GM12878 (cell line): ENCODE data around the gene TXNRD1. TPM values are rescaled to one million over a fixed set of nuclear protein-coding genes. Genes with fewer than 3 reads are reported as not detected.

ENCODE experiments used
- ATAC-seq: fragments of 200-7000 bp; cut with Tn5 transposase; 3 replicates; pipeline ENCODE4 v1.9.1; 2020; ENCODE audit warnings: mild to moderate bottlenecking, moderate library complexity
- BruUV-seq: library from RNA; stranded (reverse); fragments of 400-500 nt; replicated peaks from 2 replicates; lab custom pipeline; 2021; lab: Mats Ljungman, UMichigan
- CTCF ChIA-PET: fragments of 300-600 bp; sonication (Branson Sonifier 250); formaldehyde crosslinking; extraction: SDS; loops from one replicate; lab custom pipeline; 2021; ENCODE audit warnings: inconsistent platforms; lab: Yijun Ruan, JAX
- POLR2A ChIA-PET: fragments of 350-600 bp; formaldehyde crosslinking; extraction: SDS; loops from one replicate; lab custom pipeline; 2021; ENCODE audit warnings: inconsistent platforms; lab: Charles Lee
- RAD21 ChIA-PET: fragments of 300-600 bp; sonication (Branson Sonifier 250); formaldehyde crosslinking; loops from one replicate; lab custom pipeline; 2023; ENCODE audit warnings: antibody characterized with exemption; ENCODE audit not compliant: unreplicated experiment; lab: Charles Lee
- SMC1A ChIA-PET: fragments of 300-600 bp; sonication (Branson Sonifier 250); formaldehyde crosslinking; loops from one replicate; lab custom pipeline; 2023; ENCODE audit not compliant: unreplicated experiment, uncharacterized antibody; lab: Charles Lee
- DNase-seq: peaks from one replicate; pipeline ENCODE4 v3.0.0-alpha.2; 2011; ENCODE audit warnings: low read depth, low spot score
- FAIRE-seq: peaks from 3 replicates; lab custom pipeline; 2011; peaks lifted over from hg19 to GRCh38; lab: Jason Lieb, UNC
- H2AFZ ChIP-seq: 2 replicates; pipeline ENCODE4 v1.6.0; 2011; ENCODE audit warnings: low read depth, low read length, control low read depth; ENCODE audit not compliant: control insufficient read depth
- H3K27ac ChIP-seq: 2 replicates; pipeline ENCODE4 v1.5.1; 2011; ENCODE audit warnings: control low read depth; ENCODE audit not compliant: control insufficient read depth, insufficient read depth
- H3K27me3 ChIP-seq, 2 experiments: replicated peaks in 1 of 2; 2 replicates each; pipeline versions ENCODE4 v1.6.0 to v1.6.1; 2011; ENCODE audit warnings: low read length in 1 of 2; ENCODE audit not compliant: control insufficient read depth in 2 of 2, insufficient read depth in 2 of 2
- H3K36me3 ChIP-seq, 2 experiments: 2 replicates each; pipeline ENCODE4 v1.5.1; 2011; ENCODE audit warnings: low read length in 1 of 2; ENCODE audit not compliant: control insufficient read depth in 2 of 2, insufficient read depth in 2 of 2
- H3K4me1 ChIP-seq: 2 replicates; pipeline ENCODE4 v1.6.1; 2011; ENCODE audit warnings: mild to moderate bottlenecking, low read length, moderate library complexity, mixed read lengths; ENCODE audit not compliant: control insufficient read depth, insufficient read depth
- H3K4me2 ChIP-seq: 2 replicates; pipeline ENCODE4 v1.6.0; 2011; ENCODE audit warnings: control low read depth; ENCODE audit not compliant: control insufficient read depth, insufficient read depth
- H3K4me3 ChIP-seq: fragments of 200-600 bp; sonication (generic); 2 replicates; pipeline ENCODE4 v1.5.1; 2016
- H3K79me2 ChIP-seq: 2 replicates; pipeline ENCODE4 v1.6.0; 2011; ENCODE audit warnings: low read length; ENCODE audit not compliant: control insufficient read depth, insufficient read depth
- H3K9ac ChIP-seq: 2 replicates; pipeline ENCODE4 v1.8.0; 2011; ENCODE audit warnings: low read length, control low read depth, mixed read lengths; ENCODE audit not compliant: control insufficient read depth, insufficient read depth
- H3K9me3 ChIP-seq: replicated peaks from 3 replicates; pipeline ENCODE4 v1.5.1; 2011; ENCODE audit warnings: mild to moderate bottlenecking, low read length; ENCODE audit not compliant: control insufficient read depth, insufficient read depth
- H4K20me1 ChIP-seq: 2 replicates; pipeline ENCODE4 v1.6.0; 2011; ENCODE audit not compliant: control insufficient read depth, insufficient read depth
- BMI1 ChIP-seq: fragments of 450-650 bp; IDR thresholded peaks from 2 replicates; pipeline ENCODE4 v1.6.1; 2016; ENCODE audit warnings: mild to moderate bottlenecking, moderate library complexity, borderline replicate concordance
- CHD1 ChIP-seq: IDR thresholded peaks from 2 replicates; pipeline ENCODE4 v1.6.1; 2012; ENCODE audit warnings: low read depth, low read length, improper control_type of control experiment
- KDM1A ChIP-seq: fragments of 200-600 bp; sonication (generic); IDR thresholded peaks from 2 replicates; pipeline ENCODE4 v1.6.1; 2016; ENCODE audit warnings: borderline replicate concordance
- NRF1 ChIP-seq: conservative IDR thresholded peaks from 2 replicates; pipeline ENCODE4 v1.6.1; 2011; ENCODE audit warnings: mild to moderate bottlenecking, low read depth, low read length, improper control_type of control experiment
- PRDM15 ChIP-seq: fragments of 450-650 bp; formaldehyde crosslinking; IDR thresholded peaks from 2 replicates; pipeline ENCODE4 v1.4.0; 2020; ENCODE audit warnings: mild to moderate bottlenecking, moderate library complexity
- RBBP5 ChIP-seq: fragments of 200-600 bp; sonication (generic); conservative IDR thresholded peaks from 2 replicates; pipeline ENCODE4 v1.6.1; 2016
- RELB ChIP-seq: fragments of 450-650 bp; IDR thresholded peaks from 2 replicates; pipeline ENCODE4 v1.6.1; 2017; ENCODE audit warnings: low read depth, mild to moderate bottlenecking, moderate library complexity
- WGBS: methylation state at CpG from one replicate; pipeline ENCODE4 v1.1.6; 2016; ENCODE audit warnings: low lambda C conversion rate; ENCODE audit not compliant: insufficient replicate concordance, insufficient coverage; ENCODE audit errors: missing lambda C conversion rate; 5-methylcytosine and 5-hydroxymethylcytosine counted together
- in situ Hi-C: fragments of 300-500 bp; cut with MboI; formaldehyde crosslinking; loops from 9 replicates; pipeline ENCODE4 v1.14.3; 2018; ENCODE audit warnings: mixed read lengths
- intact Hi-C: fragments of 100-400 bp; cut with micrococcal nuclease; formaldehyde crosslinking; loops from one replicate; pipeline ENCODE4 v1.14.2; 2022; ENCODE audit not compliant: unreplicated experiment
- polyA plus RNA-seq, 11 experiments: library from polyadenylated mRNA; depleted of rRNA in 4 of 11; unstranded in 6 of 11; stranded (reverse) in 5 of 11; fragments of >200 nt; fragmentation: Nextera tagmentation in 4 of 11; fragmentation: Illumina TruSeq in 1 of 11; extraction: Ambion mirVana in 4 of 11; extraction: Trizol in 1 of 11; gene quantifications; 1 replicate in 1 of 11; 2 replicates in 10 of 11; pipeline versions ENCODE4 v1.2.1 to v1.2.3, GENCODE V29; 2011 to 2016; ENCODE audit warnings: inconsistent platforms in 2 of 11, missing spikeins in 2 of 11, low read depth in 1 of 11
- total RNA-seq, 4 experiments: library from RNA; depleted of rRNA in 3 of 4; stranded (reverse); fragments of >200 nt in 3 of 4; fragmentation: Illumina TruSeq in 1 of 4; extraction: Trizol in 1 of 4; gene quantifications; 2 replicates each; pipeline versions ENCODE4 v1.2.1 to v1.2.3, GENCODE V29; 2013 to 2021
- TF ChIP-seq, protein P1 (sequence below): IDR thresholded peaks from 2 replicates; pipeline ENCODE4 v1.6.1; 2012; ENCODE audit warnings: low read depth, low read length, improper control_type of control experiment

The TXNRD1 gene
- total and polyA plus RNA-seq, 10 of the 15 experiments (the other 5 are each of a cell fraction or from before 2014, with no cell fraction given), result 52.6 to 84.6 (median 67.8) TPM

DNA sequence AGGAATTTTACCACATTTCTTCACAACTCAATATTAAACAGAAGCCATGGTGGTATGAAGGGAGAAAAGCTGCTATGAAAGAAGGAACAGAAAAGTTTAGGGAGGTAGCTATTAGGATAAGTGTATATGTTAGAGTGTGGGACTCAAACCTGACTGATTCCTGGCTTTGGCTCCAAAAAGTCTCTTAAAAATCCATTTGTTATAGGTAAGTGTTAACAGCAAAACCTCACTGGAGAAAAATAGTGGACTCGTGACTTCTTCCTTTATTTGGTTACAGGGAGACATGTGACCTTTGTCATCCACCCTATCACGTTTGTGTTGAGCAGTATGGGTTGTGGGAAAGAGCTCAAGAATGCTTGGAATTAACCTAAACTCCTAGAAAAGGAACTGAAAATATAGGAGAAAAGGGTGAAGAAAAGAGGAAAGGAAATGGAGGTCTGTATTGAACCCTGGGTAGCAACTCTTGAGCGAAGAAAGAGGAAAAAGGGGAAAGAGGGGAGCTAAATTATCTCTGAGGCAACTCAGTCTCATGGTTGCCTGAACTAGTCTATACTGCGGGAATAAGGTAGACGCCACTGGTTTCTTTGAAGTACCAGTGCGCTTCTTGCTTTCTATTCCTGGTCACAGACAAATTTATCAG, 84.4 kb downstream of the TXNRD1 start:
- ChIA-PET CTCF (interaction anchor here (0.6 to 3.1 kb wide), 5 partner anchors 9 to 822 kb away, joined by 4 to 13 read pairs (median 4); no protein-coding TSS in a partner anchor), RAD21 (interaction anchor here (0.7 to 0.8 kb wide), 3 partner anchors 12 to 361 kb away, joined by 3 to 4 read pairs (median 3); no protein-coding TSS in a partner anchor), SMC1A (interaction anchor here (0.7 to 3.8 kb wide), 5 partner anchors 8 to 39 kb away, joined by 3 to 26 read pairs (median 3); no protein-coding TSS in a partner anchor), POLR2A (interaction anchor here (2.5 kb wide), 1 partner anchor 12 kb away, joined by 9 read pairs; no protein-coding TSS in a partner anchor)
- Histone ChIP-seq H3K4me1 (peaks cover 9% of the 10 kb centered on the region), H3K4me3 (no peak overlapping the region), H3K27ac (no peak overlapping the region), H3K9me3 (no peaks in the 10 kb centered on the region), H3K4me2 (no peak overlapping the region), H3K27me3 (no peaks in the 10 kb centered on the region), H3K9ac (no peak overlapping the region), H4K20me1 (no peaks in the 10 kb centered on the region; the same call in 1 of the 2 replicates), H3K79me2 (peaks cover 63% of the 10 kb centered on the region), H2AFZ (no peak overlapping the region), H3K36me3 (peaks cover 4 to 13% of the 10 kb centered on the region in 2 experiments)
- in situ Hi-C loops, result no loop called here
- WGBS, result 68% methylated on average over 6 of the region's 6 CpGs
- DNase-seq (no peak), FAIRE-seq (no peak), ATAC-seq (no peak)
- no peak for TF ChIP-seq RBBP5
- TF ChIP-seq, protein P1, sequence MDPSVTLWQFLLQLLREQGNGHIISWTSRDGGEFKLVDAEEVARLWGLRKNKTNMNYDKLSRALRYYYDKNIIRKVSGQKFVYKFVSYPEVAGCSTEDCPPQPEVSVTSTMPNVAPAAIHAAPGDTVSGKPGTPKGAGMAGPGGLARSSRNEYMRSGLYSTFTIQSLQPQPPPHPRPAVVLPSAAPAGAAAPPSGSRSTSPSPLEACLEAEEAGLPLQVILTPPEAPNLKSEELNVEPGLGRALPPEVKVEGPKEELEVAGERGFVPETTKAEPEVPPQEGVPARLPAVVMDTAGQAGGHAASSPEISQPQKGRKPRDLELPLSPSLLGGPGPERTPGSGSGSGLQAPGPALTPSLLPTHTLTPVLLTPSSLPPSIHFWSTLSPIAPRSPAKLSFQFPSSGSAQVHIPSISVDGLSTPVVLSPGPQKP, result no peak
- no peak for TF ChIP-seq NRF1
- no peak for TF ChIP-seq RELB
- TF ChIP-seq KDM1A, result no peak
- no peak for TF ChIP-seq PRDM15
- no peak for TF ChIP-seq BMI1
- TF ChIP-seq CHD1, result no peak
- intact Hi-C loops, result no loop called here
- no TSS peak for BruUV-seq
